ENCODE measurements around the gene ZNF667.

The ZNF667 gene

GRCh38 chr19:56476651-56477428 lies at the start of gene ZNF667:
Gene ZNF667 (minus strand): TSS chr19:56477345. CDS start chr19:56462370, 14,975 bp downstream.
- peak; percentile 81 for DNase-seq

GRCh38 chr19:56525214-56525860 lies 48.2 kb upstream of the ZNF667 start:
- DNase-seq = peak; percentile 9

- DNase-seq = peak; percentile 58
These were observed 31.2 kb upstream of the ZNF667 start for GRCh38 chr19:56508290-56508778.

GRCh38 chr19:56507446-56508289 lies 30.5 kb upstream of the ZNF667 start, which contains the start of gene ZNF471:
Gene ZNF471 (plus strand): TSS chr19:56507855. CDS start chr19:56511572, 3,717 bp downstream.
- peak; percentile 97 for DNase-seq

GRCh38 chr19:56504581-56504980 lies 27.4 kb upstream of the ZNF667 start:
- no peak for DNase-seq

GRCh38 chr19:56491399-56491798 lies 14.3 kb upstream of the ZNF667 start:
- DNase-seq = no peak

GRCh38 chr19:56477429-56478338 lies 539 bp upstream of the ZNF667 start:
- DNase-seq = peak; percentile 93

- DNase-seq = peak; percentile 13
These were observed 1.1 kb downstream of the ZNF667 start for GRCh38 chr19:56476093-56476492.

- no peak for DNase-seq
These were observed 2.8 kb downstream of the ZNF667 start for GRCh38 chr19:56474308-56474707.

- DNase-seq = no peak
These were observed 35.8 kb downstream of the ZNF667 start for GRCh38 chr19:56441206-56441792.

GRCh38 chr19:56423985-56424353 lies 53.2 kb downstream of the ZNF667 start:
- DNase-seq = peak; percentile 42

GRCh38 chr19:56423276-56423984 lies 53.7 kb downstream of the ZNF667 start:
- DNase-seq = peak; percentile 42

- DNase-seq = no peak
These were observed 72.1 kb downstream of the ZNF667 start for GRCh38 chr19:56405062-56405461.

- no peak for DNase-seq
These were observed 72.5 kb downstream of the ZNF667 start for GRCh38 chr19:56404705-56405056.

GRCh38 chr19:56403764-56404704 lies 73.1 kb downstream of the ZNF667 start, which contains the start of gene ZNF583:
Gene ZNF583 (plus strand): TSS chr19:56404332. CDS start chr19:56407115, 2,783 bp downstream.
- DNase-seq = peak; percentile 93

- DNase-seq = peak; percentile 47
These were observed 73.9 kb downstream of the ZNF667 start for GRCh38 chr19:56403261-56403660.

GRCh38 chr19:56400485-56400884 lies 76.7 kb downstream of the ZNF667 start:
- DNase-seq = peak; percentile 9

- no peak for DNase-seq
These were observed 78.3 kb downstream of the ZNF667 start for GRCh38 chr19:56398809-56399208.

- DNase-seq = peak; percentile 99
These were observed 83.8 kb downstream of the ZNF667 start, which contains the start of gene ZNF582 for GRCh38 chr19:56393119-56394012. Gene ZNF582 (minus strand): TSS chr19:56393534. CDS start chr19:56391752, 1,782 bp downstream.
